Ectodermal cell (in vitro differentiated cells): ENCODE data around the gene DRD4.

Experiments
- H3K27ac ChIP-seq: 2 replicates; pipeline ENCODE4 v1.7.0; 2013; ENCODE audit warnings: mild to moderate bottlenecking, low read depth, low read length; ENCODE audit not compliant: insufficient read depth, poor library complexity, severe bottlenecking
- H3K27me3 ChIP-seq: 2 replicates; pipeline ENCODE4 v1.7.0; 2013; ENCODE audit warnings: mild to moderate bottlenecking, low read length; ENCODE audit not compliant: insufficient read depth, control insufficient read depth, poor library complexity, severe bottlenecking
- H3K36me3 ChIP-seq: one replicate; pipeline ENCODE4 v1.7.0; 2013; ENCODE audit warnings: low read length; ENCODE audit not compliant: control insufficient read depth, insufficient read depth
- H3K4me1 ChIP-seq: one replicate; pipeline ENCODE4 v1.7.0; 2013; ENCODE audit warnings: low read length; ENCODE audit not compliant: control insufficient read depth, insufficient read depth
- H3K4me3 ChIP-seq: 2 replicates; pipeline ENCODE4 v1.7.0; 2013; ENCODE audit warnings: low read depth, low read length, control low read depth; ENCODE audit not compliant: insufficient read depth
- H3K9me3 ChIP-seq: 2 replicates; pipeline ENCODE4 v1.7.0; 2013; ENCODE audit warnings: mild to moderate bottlenecking, low read length, moderate library complexity; ENCODE audit not compliant: control insufficient read depth
- WGBS, 2 experiments: methylation state at CpG; one replicate each; pipeline ENCODE4 v1.1.7; 2013; ENCODE audit warnings: missing lambda C conversion rate in 2 of 2; 5-methylcytosine and 5-hydroxymethylcytosine counted together

The DRD4 gene

DNA sequence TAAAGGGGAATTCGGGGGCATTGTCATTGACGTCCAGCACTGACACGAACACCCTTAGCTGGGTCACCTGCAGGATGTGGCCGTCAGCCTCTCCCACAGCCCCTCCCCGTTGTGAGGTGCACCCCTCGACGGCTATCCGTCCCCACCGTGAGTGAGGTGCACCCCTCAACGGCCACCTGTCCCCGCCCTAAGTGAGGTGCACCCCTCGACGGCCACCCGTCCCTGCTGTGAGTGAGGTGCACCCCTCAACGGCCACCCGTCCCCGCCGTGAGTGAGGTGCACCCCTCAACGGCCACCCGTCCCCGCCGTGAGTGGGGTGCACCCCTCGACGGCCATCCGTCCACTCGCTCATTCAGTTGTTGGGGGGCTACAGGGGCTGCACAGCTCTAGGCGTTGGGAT, 15.2 kb upstream of the DRD4 start:
- Histone ChIP-seq H3K9me3 (no peaks in the 10 kb centered on the region), H3K4me3 (no peak overlapping the region), H3K4me1 (no peaks in the 10 kb centered on the region), H3K36me3 (no peaks in the 10 kb centered on the region), H3K27ac (no peak overlapping the region), H3K27me3 (peaks cover 11% of the 10 kb centered on the region)
- 93 to 95% methylated on average over 27 of the region's 27 CpGs for WGBS, 2 experiments

GRCh38 chr11:623349-623869, 13.7 kb upstream of the DRD4 start:
- 90 to 92% methylated on average over 15 of the region's 15 CpGs for WGBS, 2 experiments

GRCh38 chr11:623999-624704, 12.9 kb upstream of the DRD4 start:
- Histone ChIP-seq H3K27ac (no peak overlapping the region), H3K4me3 (no peak overlapping the region), H3K4me1 (no peaks in the 10 kb centered on the region), H3K36me3 (no peaks in the 10 kb centered on the region), H3K9me3 (no peaks in the 10 kb centered on the region), H3K27me3 (peaks cover 28% of the 10 kb centered on the region)
- WGBS, 2 experiments, result 91 to 92% methylated on average over 25 of the region's 25 CpGs

More at GRCh38 chr11:623349-623869, 13.7 kb upstream of the DRD4 start:
- no peak overlapping the region for H3K4me3 ChIP-seq
- H3K4me1 ChIP-seq, result no peaks in the 10 kb centered on the region
- H3K27me3 ChIP-seq, result peaks cover 25% of the 10 kb centered on the region
- H3K36me3 ChIP-seq, result no peaks in the 10 kb centered on the region
- no peak overlapping the region for H3K27ac ChIP-seq
- no peaks in the 10 kb centered on the region for H3K9me3 ChIP-seq

- no peak within 1 kb of the TSS for H3K27ac ChIP-seq
- no peaks in the 10 kb centered on the region for H3K36me3 ChIP-seq
- WGBS, 2 experiments, result 90 to 91% methylated on average over 33 of the region's 33 CpGs
- H3K4me1 ChIP-seq, result no peaks in the 10 kb centered on the region
- H3K4me3 ChIP-seq, result no peak within 1 kb of the TSS
- H3K27me3 ChIP-seq, result peaks cover 28% of the 10 kb centered on the region
- H3K9me3 ChIP-seq, result no peaks in the 10 kb centered on the region
These were observed 12.1 kb upstream of the DRD4 start, which contains the start of gene CDHR5 for GRCh38 chr11:624705-625635. TSS of gene CDHR5 (minus strand) at chr11:624955. CDS start at chr11:624902, 53 bp downstream.

DNA sequence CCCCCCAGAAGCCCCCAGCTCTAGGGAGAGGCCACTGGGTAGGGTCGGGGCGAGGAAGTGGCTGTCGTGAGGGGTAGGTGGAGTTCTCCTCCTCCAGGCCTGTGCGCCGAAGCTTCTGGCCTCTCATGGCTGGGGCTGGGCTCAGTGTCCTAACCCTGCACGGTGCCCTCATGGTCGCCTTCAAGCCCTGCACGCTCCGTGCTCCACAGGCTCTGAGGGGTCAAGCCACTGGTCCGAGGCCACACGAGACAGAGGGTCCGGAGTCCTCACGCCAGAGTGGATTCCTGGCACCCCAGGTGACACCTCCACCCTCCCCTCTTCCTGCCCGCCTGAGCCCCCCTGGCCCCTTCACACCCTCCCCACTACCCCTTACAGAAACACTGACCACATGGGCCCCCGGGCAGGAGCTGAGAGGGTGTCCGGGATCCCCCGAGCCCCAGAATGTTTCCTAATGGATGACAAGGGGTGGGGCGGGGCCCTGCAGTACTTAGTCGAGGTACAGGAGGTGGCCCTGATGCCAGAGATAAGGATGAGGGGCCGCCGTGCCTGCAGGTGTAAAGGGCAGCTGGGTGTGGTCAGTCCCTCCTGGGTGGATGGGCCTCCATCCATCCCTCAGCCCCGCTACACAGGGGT, 11.3 kb upstream of the DRD4 start:
- Histone ChIP-seq H3K9me3 (no peaks in the 10 kb centered on the region), H3K27ac (no peak overlapping the region)
- WGBS, 2 experiments, result 88 to 90% methylated on average over 22 of the region's 22 CpGs

GRCh38 chr11:626475-627307, 10.4 kb upstream of the DRD4 start, which contains the start of gene SCT:
TSS of gene SCT (minus strand) at chr11:627181. CDS start at chr11:627143, 38 bp downstream.
- Histone ChIP-seq H3K27ac (no peak within 1 kb of the TSS), H3K4me3 (no peak within 1 kb of the TSS), H3K9me3 (no peaks in the 10 kb centered on the region), H3K36me3 (no peaks in the 10 kb centered on the region), H3K27me3 (peaks cover 28% of the 10 kb centered on the region), H3K4me1 (no peaks in the 10 kb centered on the region)
- WGBS, 2 experiments, result 29% methylated on average over 72 of the region's 72 CpGs

More for the DNA sequence above, 11.3 kb upstream of the DRD4 start:
- H3K36me3 ChIP-seq, result no peaks in the 10 kb centered on the region
- H3K4me3 ChIP-seq, result no peak overlapping the region
- H3K27me3 ChIP-seq, result peaks cover 28% of the 10 kb centered on the region
- H3K4me1 ChIP-seq, result no peaks in the 10 kb centered on the region

GRCh38 chr11:627308-627576, 9.8 kb upstream of the DRD4 start:
- WGBS, 2 experiments, result 37 to 44% methylated on average over 28 of the region's 28 CpGs
- no peak overlapping the region for H3K4me3 ChIP-seq
- H3K27ac ChIP-seq, result no peak overlapping the region
- H3K9me3 ChIP-seq, result no peaks in the 10 kb centered on the region
- H3K36me3 ChIP-seq, result no peaks in the 10 kb centered on the region
- H3K27me3 ChIP-seq, result peaks cover 28% of the 10 kb centered on the region
- no peaks in the 10 kb centered on the region for H3K4me1 ChIP-seq

DNA sequence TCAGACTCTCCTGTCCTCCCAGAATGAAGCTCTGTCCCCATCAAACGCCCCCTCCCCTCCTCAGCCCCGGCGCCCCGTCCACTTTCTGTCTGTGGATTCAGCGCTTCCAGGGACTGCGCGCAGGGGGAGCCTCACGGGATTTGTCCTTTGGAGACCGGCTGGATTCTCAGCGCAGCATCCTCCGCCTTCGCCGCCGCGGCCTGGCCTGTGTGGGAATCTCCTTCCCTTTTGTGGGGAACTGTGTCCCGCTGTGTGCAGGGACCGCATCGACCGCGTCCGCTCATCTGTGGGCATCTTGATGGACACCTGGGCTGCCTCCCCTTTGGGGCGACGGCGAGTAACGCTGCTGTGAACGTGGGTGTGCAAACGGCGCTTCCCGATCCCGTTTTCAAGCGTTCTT, 9.0 kb upstream of the DRD4 start:
- Histone ChIP-seq H3K4me3 (no peak overlapping the region), H3K4me1 (no peaks in the 10 kb centered on the region), H3K9me3 (no peaks in the 10 kb centered on the region), H3K27ac (no peak overlapping the region), H3K36me3 (no peaks in the 10 kb centered on the region), H3K27me3 (peaks cover 28% of the 10 kb centered on the region)
- WGBS, 2 experiments, result 93% methylated on average over 31 of the region's 31 CpGs

- Histone ChIP-seq H3K9me3 (no peaks in the 10 kb centered on the region), H3K36me3 (no peaks in the 10 kb centered on the region), H3K27me3 (peaks cover 28% of the 10 kb centered on the region), H3K4me3 (no peak overlapping the region), H3K27ac (no peak overlapping the region), H3K4me1 (no peaks in the 10 kb centered on the region)
- 70% methylated on average over 8 to 10 of the region's 10 CpGs for WGBS, 2 experiments
These were observed 7.9 kb upstream of the DRD4 start for GRCh38 chr11:629237-629583.
